Prostate gland (tissue), 2 donors: ENCODE results near the gene SCAMP1.

ENCODE experiments used
- POLR2AphosphoS5 ChIP-seq: sonication (generic); formaldehyde crosslinking; IDR thresholded peaks from one replicate; pipeline ENCODE4 v1.6.1; 2017; ENCODE audit warnings: antibody characterized with exemption
- TF ChIP-seq, protein P1 (sequence below), 4 experiments: fragments of 200-600 bp in 2 of 4; fragments of 450-650 bp in 2 of 4; sonication (generic) in 2 of 4; IDR thresholded peaks; 1 replicate in 3 of 4; 2 replicates in 1 of 4; pipeline ENCODE4 v1.5.1; 2016 to 2019; ENCODE audit warnings: antibody characterized with exemption in 4 of 4, mild to moderate bottlenecking in 2 of 4, moderate library complexity in 2 of 4

DNA sequence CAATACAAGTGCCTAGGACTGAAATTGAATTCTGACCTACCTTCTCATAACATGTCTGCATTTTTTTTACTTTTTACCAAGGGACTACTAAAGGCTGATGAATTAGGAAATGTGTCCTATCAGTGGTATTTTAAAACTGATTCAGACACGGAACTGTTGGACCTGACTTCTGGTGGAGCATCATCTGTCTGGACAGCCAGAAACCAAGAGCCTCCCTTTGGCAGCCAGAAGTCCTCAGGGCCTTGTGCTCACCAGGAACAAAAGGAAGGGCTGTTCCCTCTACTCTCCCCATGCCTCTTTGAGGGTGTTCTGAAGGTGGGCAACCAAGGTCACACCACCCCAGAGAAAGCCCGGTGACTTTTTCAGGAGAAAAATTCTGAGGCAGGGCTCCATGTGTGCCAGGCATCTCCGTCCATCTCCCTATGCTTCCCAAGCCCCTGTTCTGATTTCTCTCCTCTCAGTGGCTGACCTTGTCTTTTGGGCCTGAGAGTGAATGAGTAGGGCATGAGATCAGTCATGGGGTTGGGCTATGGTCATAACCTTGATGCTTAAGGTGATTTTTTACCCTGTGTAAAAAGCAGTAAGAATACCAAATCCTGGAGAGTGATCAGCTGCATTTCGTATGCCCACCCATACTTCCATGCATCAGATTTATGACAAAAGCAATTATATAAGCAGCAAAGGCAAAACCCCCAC lies 143.7 kb downstream of the SCAMP1 start:
- no peak for TF ChIP-seq POLR2AphosphoS5
- TF ChIP-seq, protein P1, sequence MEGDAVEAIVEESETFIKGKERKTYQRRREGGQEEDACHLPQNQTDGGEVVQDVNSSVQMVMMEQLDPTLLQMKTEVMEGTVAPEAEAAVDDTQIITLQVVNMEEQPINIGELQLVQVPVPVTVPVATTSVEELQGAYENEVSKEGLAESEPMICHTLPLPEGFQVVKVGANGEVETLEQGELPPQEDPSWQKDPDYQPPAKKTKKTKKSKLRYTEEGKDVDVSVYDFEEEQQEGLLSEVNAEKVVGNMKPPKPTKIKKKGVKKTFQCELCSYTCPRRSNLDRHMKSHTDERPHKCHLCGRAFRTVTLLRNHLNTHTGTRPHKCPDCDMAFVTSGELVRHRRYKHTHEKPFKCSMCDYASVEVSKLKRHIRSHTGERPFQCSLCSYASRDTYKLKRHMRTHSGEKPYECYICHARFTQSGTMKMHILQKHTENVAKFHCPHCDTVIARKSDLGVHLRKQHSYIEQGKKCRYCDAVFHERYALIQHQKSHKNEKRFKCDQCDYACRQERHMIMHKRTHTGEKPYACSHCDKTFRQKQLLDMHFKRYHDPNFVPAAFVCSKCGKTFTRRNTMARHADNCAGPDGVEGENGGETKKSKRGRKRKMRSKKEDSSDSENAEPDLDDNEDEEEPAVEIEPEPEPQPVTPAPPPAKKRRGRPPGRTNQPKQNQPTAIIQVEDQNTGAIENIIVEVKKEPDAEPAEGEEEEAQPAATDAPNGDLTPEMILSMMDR (IDR thresholded peaks at IDR 0.05), result no peak
